Measurements from ENCODE around the gene NCOA7.

- TF ChIP-seq CTCF (IDR thresholded peaks at IDR 0.05), result no peak
- no peak for TF ChIP-seq POLR2A (IDR thresholded peaks at IDR 0.05)
Measured at GRCh38 chr6:125794342-125795137, 3.8 kb downstream of the NCOA7 start.
